OCI-LY1 (cell line): ENCODE data around the gene THEM4.
"Not testable (repeated sequence)": the region's sequence is repeated elsewhere in the genome, so short reads cannot be mapped to it uniquely, and the experiment has no call there.

Experiments used
- H2AFZ ChIP-seq: fragments of 200-600 bp; sonication (generic), shearing (Covaris generic); 2 replicates; pipeline ENCODE4 v1.6.0; 2014; ENCODE audit warnings: antibody characterized with exemption, mild to moderate bottlenecking, low read length
- H3F3A ChIP-seq: fragments of 200-600 bp; sonication (generic), shearing (Covaris generic); 2 replicates; pipeline ENCODE4 v1.6.0; 2014; ENCODE audit warnings: mild to moderate bottlenecking, antibody characterized with exemption, low read length, moderate library complexity; ENCODE audit not compliant: insufficient read depth
- H3K27ac ChIP-seq: fragments of 200-600 bp; sonication (generic); 2 replicates; pipeline ENCODE4 v1.5.1; 2014; ENCODE audit warnings: low read length, mixed run types, mild to moderate bottlenecking, low read depth; ENCODE audit not compliant: poor library complexity, severe bottlenecking
- H3K27me3 ChIP-seq: fragments of 200-600 bp; sonication (generic); 2 replicates; pipeline ENCODE4 v1.6.0; 2014; ENCODE audit warnings: antibody characterized with exemption, mild to moderate bottlenecking, low read length, moderate library complexity; ENCODE audit not compliant: insufficient read depth
- H3K36me3 ChIP-seq: fragments of 200-600 bp; sonication (generic); 2 replicates; pipeline ENCODE4 v1.6.1; 2014; ENCODE audit warnings: mild to moderate bottlenecking, antibody characterized with exemption, low read length, moderate library complexity, mixed read lengths; ENCODE audit not compliant: insufficient read depth
- H3K4me1 ChIP-seq: fragments of 200-600 bp; sonication (generic); 2 replicates; pipeline ENCODE4 v1.5.1; 2014; ENCODE audit warnings: mild to moderate bottlenecking, low read length, moderate library complexity; ENCODE audit not compliant: insufficient read depth, severe bottlenecking
- H3K4me2 ChIP-seq: fragments of 200-600 bp; sonication (generic), shearing (Covaris generic); 2 replicates; pipeline ENCODE4 v1.6.1; 2014; ENCODE audit warnings: low read length
- H3K4me3 ChIP-seq: fragments of 200-600 bp; sonication (generic); 2 replicates; pipeline ENCODE4 v1.5.1; 2014; ENCODE audit warnings: low read length, low read depth, mild to moderate bottlenecking, mixed read lengths; ENCODE audit not compliant: poor library complexity, severe bottlenecking
- H3K79me2 ChIP-seq: fragments of 200-600 bp; shearing (Covaris generic); 2 replicates; pipeline ENCODE4 v1.6.1; 2016; ENCODE audit warnings: mixed run types, low read length, mixed read lengths; ENCODE audit not compliant: insufficient read depth
- H3K9ac ChIP-seq: fragments of 200-600 bp; sonication (generic), shearing (Covaris generic); 2 replicates; pipeline ENCODE4 v1.6.1; 2014; ENCODE audit warnings: mild to moderate bottlenecking, low read length, mixed read lengths
- H3K9me2 ChIP-seq: fragments of 200-600 bp; sonication (generic), shearing (Covaris generic); 2 replicates; pipeline ENCODE4 v1.6.1; 2014; ENCODE audit warnings: low read depth, mild to moderate bottlenecking, low read length, mixed read lengths
- H3K9me3 ChIP-seq: fragments of 200-600 bp; shearing (Covaris generic); 2 replicates; pipeline ENCODE4 v1.6.1; 2014; ENCODE audit warnings: low read length, mixed read lengths
- H4K20me1 ChIP-seq: fragments of 200-600 bp; sonication (generic), shearing (Covaris generic); 2 replicates; pipeline ENCODE4 v1.6.0; 2016; ENCODE audit warnings: mild to moderate bottlenecking, low read length; ENCODE audit not compliant: insufficient read depth
- EZH2 ChIP-seq: fragments of 200-600 bp; sonication (generic), shearing (Covaris generic); IDR thresholded peaks from 2 replicates; pipeline ENCODE4 v1.8.0; 2017; ENCODE audit warnings: borderline replicate concordance, mixed run types, mild to moderate bottlenecking, antibody characterized with exemption, low read length, moderate library complexity, mixed read lengths
- TF ChIP-seq, protein P1 (sequence below): fragments of 200-600 bp; sonication (generic), shearing (Covaris generic); IDR thresholded peaks from 2 replicates; pipeline ENCODE4 v1.5.1; 2017; ENCODE audit warnings: mild to moderate bottlenecking, antibody characterized with exemption, low read length, moderate library complexity, mixed read lengths

The THEM4 gene

DNA sequence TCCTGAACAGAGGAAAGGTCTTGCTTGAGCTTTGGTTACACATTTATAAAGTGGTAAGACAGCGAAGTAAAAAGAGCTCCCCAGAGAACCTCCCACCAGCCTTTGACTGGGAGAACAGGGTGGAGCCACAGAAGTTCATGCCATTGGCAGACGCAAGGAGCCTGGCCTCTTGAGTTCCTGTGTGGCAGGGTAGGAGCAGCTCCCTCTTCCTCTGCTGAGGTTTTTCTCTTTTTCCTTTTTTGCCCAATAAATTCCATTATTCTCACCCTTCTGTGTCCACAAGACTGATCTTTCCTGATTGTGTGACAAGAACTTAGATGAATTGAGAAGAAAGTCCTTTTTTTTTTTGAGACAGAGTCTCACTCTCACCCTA, 4.3 kb downstream of the THEM4 start:
- Histone ChIP-seq H3K4me1 (peaks cover 7% of the 10 kb centered on the region), H3K9me2 (no peaks in the 10 kb centered on the region), H4K20me1 (no peaks in the 10 kb centered on the region), H3K9ac (no peak overlapping the region), H3K36me3 (peaks cover 32% of the 10 kb centered on the region), H2AFZ (no peak overlapping the region), H3K27ac (no peak overlapping the region), H3K27me3 (no peaks in the 10 kb centered on the region), H3K4me3 (no peak overlapping the region), H3K79me2 (no peaks in the 10 kb centered on the region), H3K9me3 (peaks cover 18% of the 10 kb centered on the region), H3F3A (no peaks in the 10 kb centered on the region), H3K4me2 (no peak overlapping the region)
- TF ChIP-seq, protein P1, sequence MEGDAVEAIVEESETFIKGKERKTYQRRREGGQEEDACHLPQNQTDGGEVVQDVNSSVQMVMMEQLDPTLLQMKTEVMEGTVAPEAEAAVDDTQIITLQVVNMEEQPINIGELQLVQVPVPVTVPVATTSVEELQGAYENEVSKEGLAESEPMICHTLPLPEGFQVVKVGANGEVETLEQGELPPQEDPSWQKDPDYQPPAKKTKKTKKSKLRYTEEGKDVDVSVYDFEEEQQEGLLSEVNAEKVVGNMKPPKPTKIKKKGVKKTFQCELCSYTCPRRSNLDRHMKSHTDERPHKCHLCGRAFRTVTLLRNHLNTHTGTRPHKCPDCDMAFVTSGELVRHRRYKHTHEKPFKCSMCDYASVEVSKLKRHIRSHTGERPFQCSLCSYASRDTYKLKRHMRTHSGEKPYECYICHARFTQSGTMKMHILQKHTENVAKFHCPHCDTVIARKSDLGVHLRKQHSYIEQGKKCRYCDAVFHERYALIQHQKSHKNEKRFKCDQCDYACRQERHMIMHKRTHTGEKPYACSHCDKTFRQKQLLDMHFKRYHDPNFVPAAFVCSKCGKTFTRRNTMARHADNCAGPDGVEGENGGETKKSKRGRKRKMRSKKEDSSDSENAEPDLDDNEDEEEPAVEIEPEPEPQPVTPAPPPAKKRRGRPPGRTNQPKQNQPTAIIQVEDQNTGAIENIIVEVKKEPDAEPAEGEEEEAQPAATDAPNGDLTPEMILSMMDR, result no peak
- no peak for TF ChIP-seq EZH2

DNA sequence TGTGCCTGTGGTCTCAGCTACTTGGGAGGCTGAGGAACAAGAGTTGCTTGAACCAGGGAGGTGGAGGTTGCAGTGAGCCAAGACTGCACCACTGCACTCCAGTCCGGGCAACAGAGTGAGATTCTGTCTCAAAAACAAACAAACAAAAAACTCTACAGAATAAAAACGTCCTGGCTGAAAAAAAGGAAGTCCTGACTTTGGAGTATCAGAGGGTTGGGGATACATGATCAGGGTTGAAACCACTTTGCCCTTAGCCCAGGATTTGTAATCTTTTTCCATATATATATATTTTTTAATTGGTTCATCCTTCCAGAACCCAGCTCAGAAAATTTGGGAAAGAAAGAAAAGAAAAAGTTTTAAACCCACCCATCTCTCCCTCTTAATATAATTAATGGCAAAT, 6.5 kb downstream of the THEM4 start:
- no peaks in the 10 kb centered on the region for H3K27me3 ChIP-seq
- TF ChIP-seq EZH2, result no peak
- TF ChIP-seq, protein P1, result no peak
- no peak overlapping the region for H2AFZ ChIP-seq
- H3K4me1 ChIP-seq, result no peaks in the 10 kb centered on the region
- no peaks in the 10 kb centered on the region for H4K20me1 ChIP-seq
- H3K27ac ChIP-seq, result no peak overlapping the region
- H3K9me2 ChIP-seq, result no peaks in the 10 kb centered on the region
- H3K36me3 ChIP-seq, result peaks cover 28% of the 10 kb centered on the region
- H3K79me2 ChIP-seq, result no peaks in the 10 kb centered on the region
- H3K4me2 ChIP-seq, result no peak overlapping the region
- no peaks in the 10 kb centered on the region for H3F3A ChIP-seq
- H3K9me3 ChIP-seq, result peaks cover 16% of the 10 kb centered on the region
- no peak overlapping the region for H3K4me3 ChIP-seq
- H3K9ac ChIP-seq, result no peak overlapping the region

DNA sequence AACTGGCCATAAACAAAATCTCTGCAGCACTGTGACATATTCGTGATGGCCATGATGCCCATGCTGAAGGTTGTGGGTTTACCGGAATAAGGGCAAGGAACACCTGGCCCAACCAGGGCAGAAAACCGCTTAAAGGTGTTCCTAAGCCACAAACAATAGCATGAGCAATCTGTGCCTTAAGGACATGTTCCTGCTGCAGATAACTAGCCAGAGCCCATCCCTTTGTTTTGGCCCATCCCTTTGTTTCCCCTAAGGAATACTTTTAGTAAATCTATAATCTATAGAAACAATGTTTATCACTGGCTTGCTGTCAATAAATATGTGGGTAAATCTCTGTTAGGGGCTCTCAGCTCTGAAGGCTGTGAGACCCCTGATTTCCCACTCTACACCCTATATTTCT, 8.5 kb downstream of the THEM4 start:
- H3K4me1 ChIP-seq, H3K4me3 ChIP-seq, H3K9ac ChIP-seq, H3K4me2 ChIP-seq, H3K27me3 ChIP-seq, H3K36me3 ChIP-seq, H3K79me2 ChIP-seq, H3K27ac ChIP-seq, H3F3A ChIP-seq, H2AFZ ChIP-seq, H4K20me1 ChIP-seq, H3K9me2 ChIP-seq, H3K9me3 ChIP-seq: not testable (repeated sequence)

- Histone ChIP-seq H3F3A (no peaks in the 10 kb centered on the region), H3K36me3 (peaks cover 17% of the 10 kb centered on the region), H3K4me2 (no peak overlapping the region), H3K27ac (no peak overlapping the region), H3K9me2 (no peaks in the 10 kb centered on the region), H2AFZ (no peak overlapping the region), H3K9ac (no peak overlapping the region), H3K9me3 (peaks cover 4% of the 10 kb centered on the region; the same call in 1 of the 2 replicates), H3K4me3 (no peak overlapping the region), H3K79me2 (no peaks in the 10 kb centered on the region), H4K20me1 (no peaks in the 10 kb centered on the region), H3K27me3 (no peaks in the 10 kb centered on the region), H3K4me1 (no peaks in the 10 kb centered on the region)
- TF ChIP-seq, protein P1, result no peak
- TF ChIP-seq EZH2, result no peak
Observed at GRCh38 chr1:151898519-151898991, 10.8 kb downstream of the THEM4 start.
